ENCODE measurements around the gene HDAC4. TPM values are rescaled to one million over a fixed set of nuclear protein-coding genes. Genes with fewer than 3 reads are reported as not detected.

HDAC4 gene
- total and polyA plus RNA-seq, 2 of the 8 experiments (the other 6 are each of a cell fraction or from before 2014, with no cell fraction given), result 15.4 to 31.5 TPM

DNA sequence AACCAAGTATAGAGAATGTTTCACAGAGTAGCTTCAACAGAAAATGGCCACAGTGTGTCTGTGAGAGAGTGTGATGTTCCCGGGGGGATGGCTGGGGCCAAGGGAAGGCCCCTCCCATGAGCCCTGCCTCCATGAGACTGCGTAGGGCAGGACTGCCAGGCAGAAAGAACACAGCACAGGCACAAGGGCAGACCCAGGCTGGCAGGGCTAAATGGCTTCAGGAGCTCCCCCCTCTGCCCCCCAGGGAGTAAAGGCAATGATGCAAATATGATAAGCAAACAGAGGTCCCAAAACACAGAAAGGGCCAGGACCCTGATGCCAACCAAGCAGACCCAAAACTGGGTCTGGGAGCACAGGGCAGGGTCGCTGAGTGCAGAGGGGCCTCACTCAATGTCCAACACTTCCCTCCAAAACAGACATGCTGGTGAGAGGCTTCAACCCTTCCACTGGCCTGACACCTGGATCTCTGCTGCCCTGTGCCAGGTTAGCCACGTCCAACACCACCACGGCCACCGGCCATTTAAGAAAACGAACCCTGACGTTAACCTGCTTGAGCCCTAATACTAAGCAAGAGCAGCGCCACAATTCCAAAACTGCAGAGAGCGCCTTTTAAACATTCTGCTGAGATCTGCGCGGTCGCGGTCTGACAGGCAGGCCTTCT is 90.3 kb downstream of the HDAC4 start:
- DNase-seq (ENCODE audit: low read depth in 1 of 2, low spot score in 2 of 2), result peak in 1 of 2 experiments; percentile 37
- H3K23me2 ChIP-seq (ENCODE audit: low read depth, low read length), result no peaks in the 10 kb centered on the region
- peaks cover 4 to 10% of the 10 kb centered on the region in 2 experiments for H4K20me1 ChIP-seq (replicated peaks in 1 of 2; ENCODE audit: control insufficient read depth in 1 of 2, insufficient read depth in 2 of 2, low read length in 2 of 2)
- no peak overlapping the region for H4K5ac ChIP-seq (ENCODE audit: insufficient read length, low read depth, low read length)
- H3K27me3 ChIP-seq (replicated peaks in 1 of 4; ENCODE audit: control insufficient read depth in 3 of 4, extremely low read depth in 1 of 4, insufficient read depth in 3 of 4, low read length in 3 of 4), result no peaks in the 10 kb centered on the region
- no peak for FAIRE-seq
- H2BK120ac ChIP-seq (replicated peaks; ENCODE audit: low read depth, low read length), result no peak overlapping the region
- H3K4me2 ChIP-seq (ENCODE audit: insufficient read depth in 1 of 2, low read depth in 2 of 2, low read length in 2 of 2), result no peak overlapping the region
- H3K56ac ChIP-seq (replicated peaks; ENCODE audit: insufficient read length, low read depth, low read length), result no peak overlapping the region
- H3K4ac ChIP-seq (replicated peaks; ENCODE audit: insufficient read length, low read depth, low read length), result no peak overlapping the region
- H2AK5ac ChIP-seq (ENCODE audit: low read depth, low read length), result no peak overlapping the region
- no peak overlapping the region; the same call in 1 of the 2 replicates for H2BK5ac ChIP-seq (ENCODE audit: low read depth, low read length)
- no peak overlapping the region for H3K18ac ChIP-seq (ENCODE audit: extremely low read depth, low read length)
- no peak overlapping the region for H3K27ac ChIP-seq (ENCODE audit: low read depth, low read length)
- H3K4me3 ChIP-seq (ENCODE audit: extremely low read depth in 1 of 4, insufficient read depth in 2 of 4, low read depth in 3 of 4, low read length in 4 of 4), result no peak overlapping the region
- H3K36me3 ChIP-seq (ENCODE audit: control insufficient read depth in 2 of 4, insufficient read depth in 4 of 4, low read length in 3 of 4), result no peaks in the 10 kb centered on the region; a peak in 1 of 8 replicates
- no peak overlapping the region for H4K91ac ChIP-seq (replicated peaks; ENCODE audit: insufficient read length, low read length)
- no peak overlapping the region for H2AFZ ChIP-seq (ENCODE audit: low read length)
- no peak overlapping the region for H2BK20ac ChIP-seq (ENCODE audit: low read length)
- WGBS, 2 experiments (ENCODE audit: extremely low coverage in 1 of 2, insufficient coverage in 1 of 2, insufficient read length in 1 of 2, insufficient replicate concordance in 2 of 2, low coverage in 1 of 2, low lambda C conversion rate in 2 of 2, missing lambda C conversion rate in 1 of 2), result 96% methylated on average over 14 of the region's 14 CpGs; no CpG with 5 or more reads in 1 of the 2 experiments
- no peak overlapping the region for H3K23ac ChIP-seq (ENCODE audit: insufficient read length)
- H3K14ac ChIP-seq (ENCODE audit: insufficient read length), result no peak overlapping the region
- no peaks in the 10 kb centered on the region; a peak in 2 of 7 replicates for H3K4me1 ChIP-seq (replicated peaks in 1 of 4; ENCODE audit: control insufficient read depth in 3 of 4, insufficient read depth in 4 of 4, low read length in 3 of 4)
- H3K9ac ChIP-seq (replicated peaks in 1 of 4; ENCODE audit: extremely low read depth in 1 of 4, low read depth in 3 of 4, low read length in 3 of 4), result no peak overlapping the region
- H4K8ac ChIP-seq (ENCODE audit: extremely low read depth, insufficient read depth, low read length), result peak overlapping the region; percentile 28; the same call in 1 of the 2 replicates
- peaks cover 28% of the 10 kb centered on the region for H3K79me1 ChIP-seq (ENCODE audit: low read depth, low read length)
- no peak overlapping the region for H2BK12ac ChIP-seq (ENCODE audit: low read depth, low read length)
- H3K79me2 ChIP-seq (ENCODE audit: control insufficient read depth in 1 of 2, insufficient read depth in 2 of 2, low read length in 2 of 2), result peaks cover 0 to 93% of the 10 kb centered on the region in 2 experiments; a peak in 3 of 4 replicates
- POLR2A ChIA-PET (ENCODE audit: partially characterized antibody), result interaction anchor here (1.2 kb wide), 1 partner anchor 18 kb away, joined by 3 read pairs; no protein-coding TSS in a partner anchor
- H2BK15ac ChIP-seq (ENCODE audit: low read length), result no peak overlapping the region
- CTCF ChIA-PET (ENCODE audit: partially characterized antibody), result interaction anchor here (0.7 to 1.6 kb wide), 3 partner anchors 16 to 172 kb away, joined by 3 read pairs; no protein-coding TSS in a partner anchor
- no peak for TF ChIP-seq HDAC2 (IDR thresholded peaks at IDR 0.05; ENCODE audit: borderline replicate concordance in 1 of 2, low read depth in 2 of 2, low read length in 2 of 2)
- peaks cover 4 to 8% of the 10 kb centered on the region in 2 experiments; a peak in 2 of 4 replicates for H3K9me3 ChIP-seq (ENCODE audit: insufficient read depth in 2 of 2, low read depth in 1 of 2, low read length in 1 of 2)

Data from H1 (cell line).